GM19351 (cell line): ENCODE measurements around the gene NAA80.
A peak's percentile ranks its signal among the peaks of the same experiment; 100 is the strongest.

Experiments used
- ATAC-seq: cut with Tn5 transposase; IDR thresholded peaks from one replicate; pipeline ENCODE4 v1.9.1; 2021; ENCODE audit warnings: mild to moderate bottlenecking, moderate library complexity; ENCODE audit not compliant: unreplicated experiment

The NAA80 gene

GRCh38 chr3:50298836-50299637 is at the start of gene NAA80, which contains the start of gene HYAL3:
TSS of gene NAA80 (minus strand) at chr3:50299405. CDS start at chr3:50297463, 1,942 bp downstream.
TSS of gene HYAL3 (minus strand) at chr3:50299405. CDS start at chr3:50295602, 3,803 bp downstream.
- peak; percentile 83 for ATAC-seq

GRCh38 chr3:50347187-50347813 is 48.1 kb upstream of the NAA80 start:
- ATAC-seq = no peak

- no peak for ATAC-seq
These were observed 46.5 kb upstream of the NAA80 start, which contains the start of gene ZMYND10 for GRCh38 chr3:50345586-50346234. TSS of gene ZMYND10 (minus strand) at chr3:50345732. CDS start at chr3:50345579, 153 bp downstream.

GRCh38 chr3:50345008-50345407 is 45.8 kb upstream of the NAA80 start:
- ATAC-seq = no peak

GRCh38 chr3:50342813-50343633 is 43.8 kb upstream of the NAA80 start:
- no peak for ATAC-seq

GRCh38 chr3:50341996-50342650 is 42.9 kb upstream of the NAA80 start:
- ATAC-seq = no peak

- ATAC-seq = no peak
These were observed 42.3 kb upstream of the NAA80 start for GRCh38 chr3:50341537-50341936.

DNA sequence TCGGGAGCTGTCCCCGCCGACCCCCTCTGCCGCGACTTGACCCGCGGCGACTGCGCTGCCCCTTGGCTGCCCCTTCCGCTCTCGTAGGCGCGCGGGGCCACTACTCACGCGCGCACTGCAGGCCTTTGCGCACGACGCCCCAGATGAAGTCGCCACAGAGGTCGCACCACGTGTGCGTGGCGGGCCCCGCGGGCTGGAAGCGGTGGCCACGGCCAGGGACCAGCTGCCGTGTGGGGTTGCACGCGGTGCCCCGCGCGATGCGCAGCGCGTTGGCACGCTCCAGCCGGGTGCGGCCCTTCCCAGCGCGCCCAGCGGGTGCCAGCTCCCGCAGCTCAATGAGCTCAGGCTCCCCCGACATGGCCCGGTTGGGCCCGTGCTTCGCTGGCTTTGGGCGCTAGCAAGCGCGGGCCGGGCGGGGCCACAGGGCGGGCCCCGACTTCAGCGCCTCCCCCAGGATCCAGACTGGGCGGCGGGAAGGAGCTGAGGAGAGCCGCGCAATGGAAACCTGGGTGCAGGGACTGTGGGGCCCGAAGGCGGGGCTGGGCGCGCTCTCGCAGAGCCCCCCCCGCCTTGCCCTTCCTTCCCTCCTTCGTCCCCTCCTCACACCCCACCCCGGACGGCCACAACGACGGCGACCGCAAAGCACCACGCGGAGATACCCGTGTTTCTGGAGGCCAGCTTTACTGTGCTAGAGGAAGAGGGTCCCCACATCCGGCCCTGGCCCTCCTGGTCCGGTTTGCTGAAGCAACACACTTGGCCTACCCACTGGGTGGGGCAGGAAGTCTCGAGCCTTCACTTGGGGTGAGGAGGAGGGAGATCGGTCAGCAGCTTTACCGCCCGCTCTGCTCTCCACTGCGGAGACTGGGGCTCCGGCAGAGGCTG is 41.5 kb upstream of the NAA80 start, which contains the start of gene RASSF1:
TSS of gene RASSF1 (minus strand) at position 389 of the 882 bp plus-strand sequence. CDS start at position 358, 31 bp downstream.
- ATAC-seq = peak; percentile 29

GRCh38 chr3:50340147-50340447 is 40.9 kb upstream of the NAA80 start:
- no peak for ATAC-seq

DNA sequence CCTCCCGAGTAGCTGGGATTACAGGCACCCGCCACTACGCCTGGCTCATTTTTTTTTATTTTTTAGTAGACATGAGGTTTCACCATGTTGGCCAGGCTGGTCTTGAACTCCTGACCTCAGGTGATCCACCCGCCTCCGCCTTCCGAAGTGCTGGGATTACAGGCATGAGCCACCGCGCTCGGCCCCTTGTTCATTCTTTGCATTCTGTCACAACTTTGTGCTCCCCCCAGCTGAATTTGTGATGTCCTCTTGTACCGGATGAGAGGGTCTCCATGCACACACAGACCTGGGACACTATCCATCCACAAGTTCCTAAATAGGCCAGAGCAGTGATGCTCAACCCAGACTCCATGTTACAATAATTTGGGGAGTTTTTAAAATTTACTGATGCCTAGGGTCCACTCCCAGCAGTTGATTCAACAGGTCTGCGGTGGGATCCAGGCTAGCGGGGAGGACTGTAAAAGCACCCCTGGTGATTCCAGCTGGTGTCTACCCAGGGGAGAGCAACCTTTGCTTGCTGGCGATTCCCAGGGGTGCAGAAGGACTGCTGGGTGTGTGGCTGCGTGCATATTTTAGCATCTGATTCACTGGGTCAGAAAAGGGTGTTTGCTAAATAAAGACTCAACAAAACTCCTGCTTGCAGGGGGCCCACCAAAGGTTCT is 40.4 kb upstream of the NAA80 start:
- no peak for ATAC-seq

GRCh38 chr3:50338965-50339364 is 39.8 kb upstream of the NAA80 start:
- ATAC-seq = no peak

DNA sequence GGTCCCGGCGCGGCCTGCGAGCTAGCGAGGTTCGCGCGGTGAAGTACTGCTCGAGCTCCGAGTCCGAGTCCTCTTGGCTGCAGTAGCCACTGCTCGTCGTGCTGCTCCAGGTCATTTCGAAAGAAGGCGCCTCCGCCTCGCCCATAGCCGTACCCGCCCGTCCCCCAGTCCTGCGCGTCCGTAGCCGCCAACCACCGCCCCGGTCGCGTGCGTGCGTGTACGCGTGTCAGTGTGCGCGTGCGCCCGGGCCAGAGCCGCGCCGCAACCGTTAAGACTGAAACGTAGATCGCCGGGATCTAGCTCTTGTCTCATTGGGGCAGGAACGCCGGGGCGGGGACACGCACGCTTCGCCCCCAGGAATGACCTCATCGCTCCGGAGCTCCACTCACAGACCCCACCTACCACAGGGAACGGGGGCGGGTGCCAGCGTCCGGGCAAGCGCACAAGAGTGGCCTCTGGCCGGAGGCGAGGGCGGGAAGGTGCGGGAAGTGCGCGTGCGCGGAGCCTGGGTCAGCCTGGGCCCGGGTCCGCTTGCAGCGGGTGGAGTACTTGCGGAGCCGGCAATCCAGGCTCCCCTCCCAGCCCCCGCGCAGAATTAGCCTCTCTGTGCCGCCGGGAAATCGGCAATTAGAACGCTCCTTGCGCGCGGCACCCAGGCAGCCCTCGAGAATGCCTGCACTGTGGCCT is 38.1 kb upstream of the NAA80 start:
- peak; percentile 61 for ATAC-seq

GRCh38 chr3:50336452-50337174 is 37.4 kb upstream of the NAA80 start:
- peak; percentile 1 for ATAC-seq

DNA sequence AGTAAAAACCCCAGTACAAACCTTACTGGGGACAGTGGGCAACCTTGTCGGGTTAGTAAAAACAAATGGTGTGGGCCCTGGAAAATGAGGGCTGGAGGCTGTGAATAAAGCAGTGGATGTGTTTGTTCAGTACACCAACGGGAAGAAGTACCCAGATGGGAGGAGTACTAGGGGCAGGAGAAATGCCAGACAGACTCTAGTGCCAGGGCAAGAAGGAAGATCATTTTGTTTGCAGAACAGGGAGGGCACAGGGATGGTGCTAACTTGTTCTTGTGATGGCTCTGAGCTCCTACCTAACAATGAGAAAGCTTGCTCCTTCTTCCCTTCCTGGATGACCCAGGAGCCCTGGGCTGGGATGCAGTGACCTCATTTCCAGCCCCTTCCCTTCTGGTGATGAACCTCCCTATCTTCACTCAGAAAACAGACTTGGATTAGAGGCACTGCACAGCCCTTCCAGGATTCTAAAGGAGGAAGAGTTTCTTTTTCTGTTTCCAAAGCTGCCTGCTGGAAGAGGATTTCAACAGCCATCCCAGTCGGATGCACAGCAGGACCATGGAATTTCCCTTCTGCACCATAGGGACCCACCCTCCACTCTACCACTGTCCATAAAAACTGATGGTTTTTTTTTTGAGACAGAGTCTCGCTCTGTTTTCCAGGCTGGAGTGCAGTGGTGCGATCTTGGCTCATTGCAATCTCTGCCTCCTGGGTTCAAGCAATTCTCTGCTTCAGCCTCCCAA is 35.3 kb upstream of the NAA80 start:
- no peak for ATAC-seq

GRCh38 chr3:50333744-50334328 is 34.6 kb upstream of the NAA80 start:
- ATAC-seq = no peak

GRCh38 chr3:50331364-50331907 is 32.2 kb upstream of the NAA80 start:
- ATAC-seq = no peak
